HG03575 (cell line): ENCODE data around the gene FAM111A.

Experiments
- ATAC-seq: cut with Tn5 transposase; IDR thresholded peaks from one replicate; pipeline ENCODE4 v1.9.1; 2021; ENCODE audit not compliant: unreplicated experiment, insufficient number of reproducible peaks, low FRiP score; ENCODE audit errors: extremely low read depth

FAM111A gene

DNA sequence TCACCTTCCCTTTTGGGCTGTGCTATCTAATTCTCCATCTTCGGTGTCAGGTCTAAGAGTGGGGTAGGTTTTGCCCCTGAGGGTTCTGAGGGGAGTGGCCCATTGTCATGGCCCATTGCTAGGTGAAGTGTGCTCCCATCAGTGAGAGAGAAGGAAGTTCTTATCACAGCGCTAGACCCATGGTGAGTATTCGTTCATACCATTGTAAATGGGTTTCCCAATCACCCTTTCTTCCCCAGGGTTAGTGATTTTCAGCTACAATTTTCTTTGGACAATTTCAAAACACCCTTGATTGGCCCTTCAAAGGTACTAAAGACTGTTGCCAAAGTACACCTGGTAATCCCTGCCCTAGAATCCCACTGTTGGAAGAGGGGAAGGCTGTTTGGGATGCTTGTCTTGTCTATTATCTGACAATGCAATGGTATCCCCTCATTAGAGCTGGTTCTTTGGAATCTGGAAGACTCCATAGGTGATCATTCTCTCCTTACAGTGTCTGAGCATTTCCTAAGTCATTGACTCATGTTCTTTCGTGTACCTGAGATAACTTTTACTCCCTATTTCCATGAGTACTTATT, 49.9 kb downstream of the FAM111A start:
- ATAC-seq, result no peak

DNA sequence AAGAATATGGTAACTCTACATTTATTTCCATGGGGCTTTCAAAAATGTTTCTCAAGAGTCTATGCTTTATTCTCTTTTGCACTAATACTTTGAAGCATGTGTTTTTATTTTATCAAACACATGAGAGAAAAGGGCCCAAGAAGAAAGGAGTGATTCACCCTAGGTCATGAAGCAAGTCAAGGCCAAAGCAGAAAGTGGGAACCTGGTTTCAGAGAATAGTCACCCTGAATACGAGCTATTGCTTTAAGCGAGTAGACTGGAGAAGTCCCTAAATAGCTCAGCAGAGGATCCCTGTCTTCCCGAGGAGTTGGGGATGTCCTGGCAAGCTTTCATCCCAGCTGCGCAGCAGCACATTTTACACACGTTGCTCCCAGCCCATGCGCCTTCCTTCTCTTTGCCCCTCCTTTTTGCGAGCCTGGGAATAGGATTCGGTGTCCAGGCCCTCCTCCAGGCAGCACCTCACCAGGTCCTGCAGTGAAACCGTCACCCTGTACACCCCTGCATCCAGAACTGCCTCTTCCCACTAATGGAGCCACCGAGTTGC, 51.0 kb downstream of the FAM111A start:
- no peak for ATAC-seq

DNA sequence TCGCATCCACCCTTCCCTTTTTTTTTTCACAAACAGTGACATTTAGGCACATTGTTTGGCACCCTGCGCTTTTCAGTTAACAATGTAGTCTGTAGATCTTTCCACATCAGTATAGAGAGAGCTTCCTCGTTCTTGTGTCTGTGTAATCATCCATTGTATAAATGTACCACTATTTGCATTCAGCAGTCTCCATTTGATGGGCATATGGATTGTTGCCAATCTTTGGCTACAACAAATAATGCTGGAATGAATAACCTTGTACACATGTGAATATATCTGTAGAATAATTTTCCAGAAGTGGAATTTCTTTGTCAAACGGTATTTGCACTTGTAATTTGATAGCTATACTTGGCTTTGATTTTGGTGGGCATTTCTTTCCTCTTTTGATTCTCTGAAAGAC, 52.9 kb downstream of the FAM111A start:
- no peak for ATAC-seq

DNA sequence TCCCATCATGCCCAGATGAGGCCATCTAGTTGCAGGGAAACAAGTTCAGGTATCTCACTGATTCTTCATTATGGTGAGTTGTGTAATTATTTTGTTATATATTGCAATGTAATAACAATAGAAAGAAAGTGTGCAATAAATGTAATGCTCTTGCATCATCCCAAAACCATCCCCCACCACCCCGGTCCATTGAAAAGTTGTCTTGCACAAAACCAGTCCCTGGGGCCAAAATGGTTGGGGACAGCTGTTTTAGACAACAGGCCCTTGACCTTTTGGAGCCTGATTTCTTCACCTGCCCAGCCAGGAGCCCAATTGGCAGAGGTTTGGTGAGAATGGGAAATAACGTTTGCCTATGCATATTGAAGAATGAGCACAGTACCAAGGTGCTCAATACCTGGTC, 54.1 kb downstream of the FAM111A start:
- no peak for ATAC-seq

GRCh38 chr11:59197991-59198390, 55.3 kb downstream of the FAM111A start:
- ATAC-seq, result no peak

- ATAC-seq, result no peak
Observed at GRCh38 chr11:59198726-59199125, 56.1 kb downstream of the FAM111A start.

- ATAC-seq, result peak; percentile 29
Observed at GRCh38 chr11:59199546-59200422, 57.1 kb downstream of the FAM111A start.

- ATAC-seq, result no peak
Observed at GRCh38 chr11:59200423-59200746, 57.7 kb downstream of the FAM111A start.

GRCh38 chr11:59201353-59201752, 58.7 kb downstream of the FAM111A start:
- no peak for ATAC-seq
